Lung (tissue), 12 donors: ENCODE measurements around the gene NMNAT1. TPM values are rescaled to one million over a fixed set of nuclear protein-coding genes. Genes with fewer than 3 reads are reported as not detected.
"Not testable (repeated sequence)": the region's sequence is repeated elsewhere in the genome, so short reads cannot be mapped to it uniquely, and the experiment has no call there.

Experiments used
- ATAC-seq: fragments of 200-7000 bp; cut with Tn5 transposase; one replicate; pipeline ENCODE4 v1.9.1; 2020; ENCODE audit warnings: moderate number of reproducible peaks; ENCODE audit not compliant: insufficient read depth, low FRiP score
- DNase-seq, 3 donors: peaks; one replicate each; pipeline ENCODE4 v3.0.0-alpha.2; 2013 to 2017
- H3K27ac ChIP-seq, 2 donors: one replicate each; pipeline ENCODE4 v1.5.1; 2013; ENCODE audit warnings: mild to moderate bottlenecking in 2 of 2, moderate library complexity in 2 of 2, control low read depth in 1 of 2, inconsistent platforms in 1 of 2, low read depth in 1 of 2, low read length in 1 of 2
- H3K27me3 ChIP-seq, 3 donors: one replicate each; pipeline ENCODE4 v1.5.1; 2013; ENCODE audit warnings: low read length in 2 of 3; ENCODE audit not compliant: control insufficient read depth in 3 of 3, insufficient read depth in 3 of 3
- H3K36me3 ChIP-seq, 4 donors: one replicate each; pipeline ENCODE4 v1.5.1; 2013; ENCODE audit warnings: low read length in 4 of 4, mild to moderate bottlenecking in 1 of 4, moderate library complexity in 1 of 4; ENCODE audit not compliant: control insufficient read depth in 4 of 4, insufficient read depth in 4 of 4
- H3K4me1 ChIP-seq, 5 donors: one replicate each; pipeline ENCODE4 v1.5.1; 2013; ENCODE audit warnings: low read length in 5 of 5, mild to moderate bottlenecking in 2 of 5, moderate library complexity in 1 of 5; ENCODE audit not compliant: control insufficient read depth in 5 of 5, insufficient read depth in 5 of 5
- H3K4me3 ChIP-seq: one replicate; pipeline ENCODE4 v1.5.1; 2013; ENCODE audit warnings: mild to moderate bottlenecking, control low read depth, moderate library complexity
- H3K9ac ChIP-seq, 2 donors: one replicate each; pipeline ENCODE4 v1.5.1; 2013; ENCODE audit warnings: low read length in 2 of 2, control low read depth in 1 of 2; ENCODE audit not compliant: insufficient read depth in 1 of 2
- H3K9me3 ChIP-seq, 4 donors: one replicate each; pipeline ENCODE4 v1.5.1; 2013; ENCODE audit warnings: low read length in 3 of 4, mild to moderate bottlenecking in 1 of 4, moderate library complexity in 1 of 4; ENCODE audit not compliant: control insufficient read depth in 4 of 4, insufficient read depth in 3 of 4
- CTCF ChIP-seq: IDR thresholded peaks from 2 replicates; pipeline ENCODE4 v1.5.1; 2012; ENCODE audit warnings: mild to moderate bottlenecking; ENCODE audit errors: control extremely low read depth, extremely low read depth
- WGBS, 2 donors: extraction: QIAGEN DNeasy Blood & Tissue Kit; methylation state at CpG; one replicate each; pipeline ENCODE4 v1.1.7; 2013; 5-methylcytosine and 5-hydroxymethylcytosine counted together
- polyA plus RNA-seq, 2 donors: library from polyadenylated mRNA; stranded (reverse); fragments of 200-250 nt; gene quantifications; one replicate each; pipeline ENCODE4 v1.2.1, GENCODE V29; 2013
- total RNA-seq, 2 donors: library from RNA; depleted of rRNA in 1 of 2; stranded (reverse); fragments of >200 nt in 1 of 2; gene quantifications; one replicate each; pipeline ENCODE4 v1.2.1, GENCODE V29; 2014 to 2021
- donor health status: control.
- donor health status: control.
- donor health status: Bipolar disorder and iron deficiency.
- donor health status: healthy.
- donor health status: DM: yes; HTN: yes; CAD: no.

Gene NMNAT1
- total and polyA plus RNA-seq, 4 donors: 4.1 to 8.6 (median 6.8) TPM

GRCh38 chr1:10014016-10014415 lies 70.7 kb downstream of the NMNAT1 start:
- Histone ChIP-seq H3K4me1 (peaks cover 0 to 3% (median 0%) of the 10 kb centered on the region in 5 donors), H3K27ac (no peak overlapping the region), H3K9me3 (no peaks in the 10 kb centered on the region), H3K36me3 (no peaks in the 10 kb centered on the region), H3K27me3 (no peaks in the 10 kb centered on the region), H3K9ac (no peak overlapping the region), H3K4me3 (no peak overlapping the region)
- TF ChIP-seq CTCF: no peak
- ATAC-seq (no peak), DNase-seq (no peak)
- WGBS, 2 donors: 89 to 90% methylated on average over 5 of the region's 5 CpGs

GRCh38 chr1:10019561-10019960 lies 76.3 kb downstream of the NMNAT1 start:
- H3K27me3 ChIP-seq: no peaks in the 10 kb centered on the region
- no peaks in the 10 kb centered on the region for H3K9me3 ChIP-seq
- no peaks in the 10 kb centered on the region for H3K36me3 ChIP-seq
- H3K9ac ChIP-seq: no peak overlapping the region
- H3K4me1 ChIP-seq: peaks cover 0 to 3% (median 0%) of the 10 kb centered on the region in 5 donors
- DNase-seq (no peak), ATAC-seq (no peak)
- no peak overlapping the region for H3K4me3 ChIP-seq
- TF ChIP-seq CTCF: no peak
- no peak overlapping the region for H3K27ac ChIP-seq

- no peak for TF ChIP-seq CTCF
- no peak overlapping the region for H3K4me3 ChIP-seq
- H3K27me3 ChIP-seq: no peaks in the 10 kb centered on the region
- H3K4me1 ChIP-seq: peaks cover 0 to 3% (median 0%) of the 10 kb centered on the region in 5 donors
- no peak overlapping the region for H3K27ac ChIP-seq
- no peaks in the 10 kb centered on the region for H3K36me3 ChIP-seq
- H3K9ac ChIP-seq: no peak overlapping the region
- H3K9me3 ChIP-seq: no peaks in the 10 kb centered on the region
- 90 to 98% methylated on average over 3 of the region's 3 CpGs for WGBS, 2 donors
- no peak for ATAC-seq
- no peak for DNase-seq
These were observed 76.8 kb downstream of the NMNAT1 start for GRCh38 chr1:10020086-10020485.

- 83 to 95% methylated on average over 2 of the region's 2 CpGs for WGBS, 2 donors
- not testable (repeated sequence) for DNase-seq, ATAC-seq, H3K9me3 ChIP-seq, H3K9ac ChIP-seq, H3K4me3 ChIP-seq, H3K27me3 ChIP-seq, H3K4me1 ChIP-seq, H3K27ac ChIP-seq, H3K36me3 ChIP-seq
These were observed 77.4 kb downstream of the NMNAT1 start for GRCh38 chr1:10020678-10021077.

GRCh38 chr1:10021992-10022391 lies 78.7 kb downstream of the NMNAT1 start:
- H3K9ac ChIP-seq, H3K27ac ChIP-seq, DNase-seq, H3K36me3 ChIP-seq, H3K4me3 ChIP-seq, ATAC-seq, H3K27me3 ChIP-seq, H3K9me3 ChIP-seq, H3K4me1 ChIP-seq: not testable (repeated sequence)
- WGBS, 2 donors: 89 to 93% methylated on average over 4 of the region's 4 CpGs
